NCI-H146 treated with DMSO at 0.1 percent for 48 hours (cell line): ENCODE data around the gene BCAR3.

Source experiments
- DNase-seq: peaks from one replicate; lab custom pipeline; 2025; ENCODE audit not compliant: unreplicated experiment; lab: John Stamatoyannopoulos, UW

BCAR3 gene

DNA sequence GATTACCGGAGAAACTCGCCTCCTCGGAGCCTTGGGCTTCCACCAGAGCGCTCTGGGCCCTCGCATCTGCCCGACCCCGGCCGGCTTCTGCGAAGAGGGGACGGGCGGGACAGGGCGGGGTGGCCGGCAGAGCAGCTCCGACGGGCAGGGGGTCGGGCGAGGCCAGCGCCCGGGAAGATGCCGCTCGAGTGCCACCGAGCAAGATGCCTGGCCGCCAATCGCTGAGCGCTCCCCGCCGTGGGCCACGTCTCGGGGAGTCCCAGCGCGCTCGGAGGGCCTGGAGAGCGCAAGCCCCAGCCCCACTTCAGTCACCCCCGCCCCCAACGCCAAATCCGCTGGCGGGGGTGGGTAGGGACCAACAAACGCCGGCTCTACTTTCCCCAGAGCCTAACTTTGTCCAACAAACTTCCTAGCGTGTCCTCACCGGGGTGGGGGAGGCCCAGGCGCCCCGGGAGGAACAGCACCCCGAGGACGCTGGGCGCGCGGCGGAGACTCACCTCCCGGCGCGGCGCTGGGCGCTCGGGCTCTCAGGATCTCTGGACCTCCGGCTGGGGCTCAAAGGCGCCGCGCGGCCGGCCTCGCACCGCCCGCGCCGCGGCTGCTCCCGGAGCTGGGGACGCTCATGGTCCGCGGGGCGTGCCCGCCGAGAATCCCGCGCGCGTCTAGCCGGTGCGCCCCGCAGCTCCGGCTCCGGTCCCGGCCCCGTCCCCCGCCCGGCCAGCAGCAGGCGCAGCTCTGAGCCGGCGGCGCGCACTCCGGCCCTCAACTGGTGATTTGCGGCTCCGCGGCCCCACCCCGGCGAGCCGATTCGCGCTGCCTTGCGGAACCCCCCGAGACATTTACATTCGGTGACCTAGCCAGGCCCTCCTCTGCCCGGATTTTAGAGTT is at the start of gene BCAR3:
BCAR3 (minus strand) TSS at position 737 of the 888 bp plus-strand sequence. CDS start 6,907 bp downstream, outside the sequence.
- DNase-seq: no peak

DNA sequence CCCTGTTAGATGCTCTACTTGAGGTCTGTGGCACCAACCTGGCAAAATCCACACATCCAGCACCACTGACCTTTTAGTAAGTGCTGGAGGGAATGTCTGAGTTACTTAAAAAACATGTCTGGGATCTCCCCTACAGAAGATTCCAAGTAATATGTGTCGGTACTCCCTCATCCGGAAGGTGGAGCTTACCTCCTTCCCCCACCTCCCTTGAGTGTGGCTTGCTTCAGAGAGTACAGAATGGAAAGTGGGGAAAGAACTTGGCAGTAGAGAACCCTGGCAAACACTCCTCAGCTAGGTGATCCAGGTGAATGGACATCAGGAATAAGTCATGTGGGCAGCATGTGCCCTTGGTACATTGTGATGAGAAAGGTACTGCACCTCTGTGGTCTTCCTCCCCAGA is 49.0 kb upstream of the BCAR3 start:
- no peak for DNase-seq

DNA sequence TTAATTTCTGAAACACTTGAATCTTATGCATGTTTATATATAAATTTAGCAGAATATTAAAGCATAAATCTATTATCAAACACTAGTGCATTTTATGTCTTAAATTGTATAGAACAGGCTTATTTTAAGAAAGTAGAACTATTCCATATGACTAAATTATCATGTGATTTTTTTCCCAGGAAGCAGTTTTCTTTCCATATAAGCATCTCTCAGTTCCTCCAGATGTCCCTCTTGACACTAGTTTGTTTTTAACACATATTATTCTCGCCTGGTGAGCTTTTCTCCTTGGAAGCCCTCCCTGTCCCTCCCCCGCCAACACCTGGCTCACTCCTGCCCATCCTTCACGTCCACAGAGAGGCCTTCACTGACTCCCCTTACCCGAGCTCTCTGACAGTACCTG is 48.3 kb upstream of the BCAR3 start:
- no peak for DNase-seq

DNA sequence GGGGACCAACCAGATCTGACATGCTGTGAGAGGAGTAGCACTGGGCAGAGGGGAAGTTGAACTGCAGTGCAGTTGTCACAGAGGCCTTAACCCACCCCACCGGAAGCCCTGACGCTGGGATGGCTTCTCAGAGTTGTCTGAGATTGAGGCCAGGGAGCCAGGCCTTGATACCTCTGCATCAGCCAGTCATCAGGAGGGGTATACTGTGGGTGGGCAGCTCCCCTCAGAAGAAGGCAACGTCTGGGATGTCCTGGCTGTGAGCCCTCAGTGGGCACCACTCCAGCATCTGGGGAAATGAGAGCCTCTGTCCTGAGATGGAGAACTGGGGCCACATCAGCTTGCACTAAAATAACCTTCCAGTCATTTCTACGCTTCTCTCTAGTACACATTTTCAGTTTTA is 47.9 kb upstream of the BCAR3 start:
- DNase-seq: no peak

DNA sequence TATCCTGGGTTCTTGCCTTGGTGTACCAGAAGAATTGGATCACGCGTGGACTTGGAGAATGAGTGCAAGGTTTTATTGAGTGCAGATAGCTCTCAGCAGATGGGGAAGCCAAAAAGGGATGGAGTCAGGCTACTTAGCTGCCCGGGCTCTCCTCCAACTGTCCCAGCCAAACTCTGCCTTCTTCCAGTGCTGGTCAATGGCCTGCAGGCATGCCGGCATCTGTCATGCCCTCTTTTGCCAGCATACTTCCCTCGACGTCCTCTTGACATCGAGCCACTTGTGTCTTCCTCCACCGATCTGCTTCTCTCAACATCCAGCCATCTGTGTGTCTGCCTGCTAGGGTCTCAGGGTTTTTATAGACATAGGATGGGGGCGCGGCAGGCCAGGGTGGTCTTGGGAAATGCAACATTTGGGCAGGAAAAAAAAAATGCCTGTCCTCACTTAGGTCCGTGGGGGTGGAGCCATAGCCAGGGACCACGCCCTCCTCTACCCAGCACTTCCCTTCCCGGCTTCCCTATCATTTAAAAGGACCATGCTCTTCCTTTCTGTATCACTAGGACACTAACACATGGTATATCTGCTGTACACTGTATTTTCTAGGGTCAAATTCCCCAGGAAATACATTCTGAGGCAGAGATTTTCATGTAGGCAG is 47.0 kb upstream of the BCAR3 start:
- DNase-seq: no peak

DNA sequence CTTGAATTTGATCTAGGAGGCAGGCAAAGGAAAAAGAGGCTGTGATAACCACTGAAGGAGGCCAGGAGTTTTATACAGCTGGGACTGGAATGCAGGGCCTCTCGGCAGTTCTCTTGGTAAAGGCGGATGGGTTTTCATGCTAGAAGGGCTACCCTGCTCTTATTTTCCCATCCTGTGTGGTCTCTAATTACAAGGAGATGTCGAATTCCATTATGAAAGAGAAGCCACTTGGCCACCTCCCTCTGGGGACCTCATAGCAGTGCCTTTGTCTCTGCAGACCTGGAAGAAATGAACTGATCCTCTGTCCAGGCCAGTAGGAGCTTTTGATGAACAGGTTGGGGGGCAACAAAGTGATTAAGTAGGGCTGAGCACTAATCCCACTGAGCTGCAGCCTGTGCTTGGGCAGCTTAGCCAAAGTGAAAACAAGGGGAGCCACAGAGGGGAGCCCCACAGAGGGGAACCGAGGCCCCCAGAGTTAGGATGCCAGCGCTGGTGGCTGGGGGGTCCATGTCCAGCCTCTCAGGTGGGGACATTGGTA is 42.2 kb upstream of the BCAR3 start:
- no peak for DNase-seq

DNA sequence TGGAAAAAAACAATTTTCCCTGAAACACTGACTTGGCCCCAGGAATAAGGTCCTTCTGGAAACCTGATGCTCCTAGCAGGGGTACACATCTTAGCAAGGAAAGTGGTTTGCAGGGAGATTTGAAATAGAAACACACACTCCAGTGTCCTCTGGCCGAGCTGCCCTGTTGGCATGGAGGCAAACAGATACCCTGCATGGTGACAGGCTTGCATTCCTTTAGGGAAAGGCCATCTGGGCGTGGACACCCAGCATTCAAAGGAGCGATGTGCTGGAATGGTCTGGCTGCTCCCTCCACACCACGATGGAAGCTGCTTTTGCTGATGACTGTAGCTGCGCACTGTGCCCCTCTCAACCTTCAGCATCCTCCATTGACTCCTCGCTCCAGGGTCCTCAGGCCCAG is 41.5 kb upstream of the BCAR3 start:
- no peak for DNase-seq

DNA sequence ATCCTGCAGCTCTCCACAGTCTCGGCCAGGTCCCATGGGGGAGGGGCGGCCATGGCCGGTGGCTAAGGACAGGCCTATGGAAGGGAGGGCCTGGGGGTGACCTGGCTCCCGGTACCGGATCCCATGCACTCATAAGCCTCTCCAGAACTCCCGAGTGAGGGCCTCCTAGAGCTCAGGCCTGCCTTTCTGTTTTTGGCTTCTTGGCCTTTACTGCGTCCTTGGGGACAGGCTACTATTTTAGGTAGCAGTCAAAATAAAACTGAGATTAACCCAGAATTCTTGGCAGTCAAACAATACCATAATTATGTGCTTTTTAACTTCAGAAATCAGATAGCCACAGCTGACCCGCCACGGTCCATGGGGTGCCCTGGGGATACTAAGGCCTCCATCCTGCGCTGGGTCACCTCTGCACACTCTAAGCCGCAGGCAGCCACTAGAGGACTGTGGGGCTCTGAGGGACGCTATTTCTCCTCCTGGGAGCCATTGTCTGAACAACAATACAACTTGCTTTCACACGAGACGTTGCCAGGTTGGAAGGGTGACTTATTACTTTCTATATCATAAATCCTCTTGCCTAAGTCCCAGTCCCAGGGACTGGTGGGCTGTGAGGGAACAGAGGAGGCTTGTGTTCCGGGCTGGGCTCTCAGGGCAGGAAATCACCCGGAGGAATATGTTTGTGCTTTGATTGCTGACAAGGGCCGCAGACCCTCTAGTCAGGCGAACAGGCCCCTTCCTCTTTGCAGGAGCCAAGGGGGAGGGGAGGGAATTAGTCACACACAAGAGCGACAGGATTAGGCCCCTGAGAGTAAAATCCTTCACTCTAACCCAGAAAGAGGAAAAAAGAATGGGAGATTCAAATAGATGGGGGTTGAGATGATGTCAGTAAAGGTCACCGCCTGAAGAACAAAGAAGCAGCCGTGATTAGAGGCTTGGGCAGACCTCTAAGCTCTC is 40.7 kb upstream of the BCAR3 start:
- DNase-seq: no peak

DNA sequence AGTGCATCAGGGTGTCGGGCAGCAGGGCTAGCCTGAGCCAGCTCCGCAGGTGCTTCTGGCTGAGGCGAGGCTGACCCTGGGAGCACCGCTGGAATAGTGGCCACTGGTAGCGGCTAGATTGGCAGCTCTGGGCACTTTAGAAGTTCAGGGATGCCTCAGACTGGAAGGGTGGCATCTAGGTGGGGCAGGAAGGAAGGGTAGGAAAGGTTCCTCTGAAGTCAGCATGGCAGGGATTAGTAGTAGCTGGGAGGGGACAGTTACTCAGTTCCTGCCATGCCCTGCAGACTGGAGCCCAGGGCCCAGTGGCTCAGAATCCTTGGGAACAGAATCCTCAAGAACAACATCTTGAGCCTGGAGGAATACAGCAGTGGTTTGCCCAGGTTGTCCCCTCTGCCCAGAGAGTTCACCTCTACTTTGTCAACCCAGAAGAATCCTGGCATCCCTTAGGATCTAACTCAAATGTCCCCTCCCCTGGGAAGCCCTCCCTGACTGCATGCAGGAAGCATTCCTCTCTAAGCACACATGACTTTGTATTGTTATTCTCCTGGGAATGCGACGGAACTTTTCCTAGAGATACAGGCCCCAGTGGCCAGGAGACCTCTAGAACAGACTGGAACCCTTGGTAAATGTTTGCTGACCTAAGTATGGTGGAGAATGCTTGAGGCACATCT is 39.5 kb upstream of the BCAR3 start:
- DNase-seq: no peak

DNA sequence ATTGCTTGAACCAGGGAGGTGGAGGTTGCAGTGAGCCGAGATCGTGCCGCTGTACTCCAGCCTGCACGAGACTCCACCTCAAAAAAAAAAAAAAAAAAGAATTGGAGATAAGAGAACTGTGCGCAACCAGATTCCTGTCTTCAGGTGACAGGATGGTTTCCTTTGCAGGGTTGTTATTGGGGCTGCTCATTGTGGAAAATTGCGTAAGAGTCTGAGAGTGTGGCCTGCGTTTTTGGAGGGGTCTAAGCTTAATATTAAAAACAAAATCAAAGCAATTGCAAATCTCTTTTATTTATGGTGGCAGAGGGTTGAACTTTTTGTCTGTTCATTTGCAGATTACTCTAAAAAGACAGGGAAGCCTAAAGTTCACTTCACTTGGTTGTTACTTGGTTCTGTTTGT is 36.0 kb upstream of the BCAR3 start:
- no peak for DNase-seq

DNA sequence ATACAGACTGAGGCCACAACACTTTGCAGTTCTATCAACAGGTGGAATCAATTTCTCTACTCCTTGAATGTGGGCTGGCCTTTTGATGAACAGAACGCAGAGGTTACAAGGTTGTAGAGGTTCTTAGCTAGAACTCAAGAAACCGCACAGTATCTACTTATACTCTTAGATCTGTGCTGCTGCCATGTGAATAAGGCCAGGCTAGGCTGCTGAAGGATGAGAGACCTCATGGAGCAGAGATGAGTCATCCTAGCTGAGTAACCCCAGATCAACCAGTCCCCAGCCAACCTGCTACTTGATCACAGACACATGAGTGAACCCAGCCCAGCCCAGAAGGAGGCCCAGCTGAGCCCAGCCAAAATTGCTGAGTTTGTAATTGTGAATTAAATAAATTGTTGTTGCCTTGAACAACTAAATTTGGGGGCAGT is 35.3 kb upstream of the BCAR3 start:
- no peak for DNase-seq

DNA sequence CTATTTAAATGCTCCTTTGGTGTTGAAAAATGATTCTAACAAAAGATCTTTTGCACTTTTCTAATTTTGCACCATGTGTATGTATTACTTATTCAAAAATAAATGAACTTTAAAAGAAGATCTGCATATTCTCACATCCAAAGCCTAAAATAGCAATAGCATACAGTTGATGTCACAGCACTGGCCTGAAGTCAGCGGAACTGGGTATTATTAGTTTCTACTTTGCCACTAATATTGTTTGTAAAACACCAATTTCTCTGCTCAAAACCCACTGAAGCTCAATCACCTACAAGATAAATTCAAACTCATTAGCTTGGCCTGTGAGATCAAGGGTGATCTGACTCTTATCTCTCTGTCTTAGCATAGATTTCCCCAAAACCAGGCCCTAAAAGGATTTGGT is 34.5 kb upstream of the BCAR3 start:
- DNase-seq: no peak

DNA sequence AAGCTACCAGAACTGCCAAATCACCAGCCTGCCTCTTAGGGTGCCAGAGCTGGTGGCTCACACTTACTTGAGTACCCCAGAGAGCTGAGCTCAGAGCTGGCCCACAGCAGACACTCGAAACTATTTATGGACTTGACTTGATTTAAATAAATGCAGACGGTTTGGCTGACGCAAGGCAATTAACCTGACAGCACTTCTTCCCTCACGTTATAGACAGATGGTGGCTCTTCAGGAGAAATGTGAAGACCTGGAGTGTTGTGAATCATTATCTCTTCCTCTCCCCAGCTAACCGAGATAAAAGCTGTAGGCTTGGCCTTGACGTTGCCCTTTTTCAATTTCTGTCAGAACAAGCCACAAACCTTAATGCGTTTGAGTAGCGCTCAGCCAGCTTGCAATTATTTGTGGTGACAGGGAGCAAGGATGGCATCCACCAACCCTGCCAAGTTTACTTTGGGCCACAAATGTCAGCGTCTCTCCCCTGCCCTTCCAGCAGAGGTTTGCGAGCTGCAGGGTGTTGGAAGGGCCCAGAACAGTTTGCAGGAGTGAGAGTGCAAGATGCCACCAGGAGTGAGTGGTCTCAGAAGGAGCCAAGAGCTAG is 34.0 kb upstream of the BCAR3 start:
- DNase-seq: no peak

DNA sequence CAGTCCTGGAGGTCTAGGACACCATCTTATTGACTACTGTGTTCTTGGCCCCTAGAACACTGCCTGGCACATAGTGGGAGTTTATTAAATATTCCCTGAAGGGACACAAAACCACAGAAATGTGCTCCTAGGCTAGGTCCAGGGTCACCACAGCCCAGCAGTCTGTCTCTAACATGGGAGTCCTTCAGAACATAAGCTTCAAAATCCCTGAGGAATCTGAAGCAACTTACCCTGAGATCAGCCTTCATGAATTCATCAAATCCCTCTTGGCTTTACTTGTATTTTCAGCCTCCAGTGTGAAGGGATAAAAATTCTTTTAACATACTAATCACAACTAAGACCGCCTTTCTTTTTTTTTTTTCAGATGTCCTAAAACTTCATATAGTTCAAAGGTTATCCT is 32.7 kb upstream of the BCAR3 start:
- DNase-seq: no peak

DNA sequence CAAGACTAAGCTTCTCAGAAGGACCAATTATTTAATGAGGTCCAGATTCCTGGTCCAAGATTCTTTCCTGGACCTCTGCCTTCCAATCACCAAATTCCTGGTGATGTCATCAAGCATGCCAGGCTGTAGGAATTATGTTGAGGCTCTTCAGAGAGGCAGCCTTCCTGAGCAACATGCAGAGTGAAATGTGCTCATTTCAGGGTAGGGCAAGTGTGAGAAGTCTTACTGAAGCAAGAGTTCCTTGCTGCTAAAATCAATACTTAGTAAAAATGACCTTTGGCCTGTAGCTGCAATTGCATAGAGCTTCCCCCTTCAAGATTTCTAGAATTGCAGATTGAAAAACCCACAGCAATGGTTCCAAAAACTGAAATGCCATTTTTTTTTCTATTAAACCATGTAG is 31.7 kb upstream of the BCAR3 start:
- DNase-seq: no peak

DNA sequence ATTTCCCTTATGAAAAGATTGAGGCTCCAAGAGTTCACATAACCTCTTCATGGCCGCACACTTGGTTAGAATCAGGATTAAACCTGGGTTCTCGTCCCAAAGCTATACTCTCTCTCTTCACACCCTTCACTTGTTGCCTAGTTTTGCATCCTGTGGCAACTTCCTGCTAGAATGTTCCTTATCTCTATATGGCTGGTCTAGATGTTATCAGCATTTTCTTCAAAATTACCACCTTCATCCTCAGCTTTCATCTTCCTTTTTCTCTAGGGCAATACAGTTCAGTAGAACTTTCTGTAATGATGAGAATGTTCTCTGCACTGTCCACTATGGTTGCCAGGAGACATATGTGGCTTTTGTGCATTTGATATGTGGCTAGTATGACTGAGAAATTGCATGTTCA is 31.1 kb upstream of the BCAR3 start:
- DNase-seq: no peak

DNA sequence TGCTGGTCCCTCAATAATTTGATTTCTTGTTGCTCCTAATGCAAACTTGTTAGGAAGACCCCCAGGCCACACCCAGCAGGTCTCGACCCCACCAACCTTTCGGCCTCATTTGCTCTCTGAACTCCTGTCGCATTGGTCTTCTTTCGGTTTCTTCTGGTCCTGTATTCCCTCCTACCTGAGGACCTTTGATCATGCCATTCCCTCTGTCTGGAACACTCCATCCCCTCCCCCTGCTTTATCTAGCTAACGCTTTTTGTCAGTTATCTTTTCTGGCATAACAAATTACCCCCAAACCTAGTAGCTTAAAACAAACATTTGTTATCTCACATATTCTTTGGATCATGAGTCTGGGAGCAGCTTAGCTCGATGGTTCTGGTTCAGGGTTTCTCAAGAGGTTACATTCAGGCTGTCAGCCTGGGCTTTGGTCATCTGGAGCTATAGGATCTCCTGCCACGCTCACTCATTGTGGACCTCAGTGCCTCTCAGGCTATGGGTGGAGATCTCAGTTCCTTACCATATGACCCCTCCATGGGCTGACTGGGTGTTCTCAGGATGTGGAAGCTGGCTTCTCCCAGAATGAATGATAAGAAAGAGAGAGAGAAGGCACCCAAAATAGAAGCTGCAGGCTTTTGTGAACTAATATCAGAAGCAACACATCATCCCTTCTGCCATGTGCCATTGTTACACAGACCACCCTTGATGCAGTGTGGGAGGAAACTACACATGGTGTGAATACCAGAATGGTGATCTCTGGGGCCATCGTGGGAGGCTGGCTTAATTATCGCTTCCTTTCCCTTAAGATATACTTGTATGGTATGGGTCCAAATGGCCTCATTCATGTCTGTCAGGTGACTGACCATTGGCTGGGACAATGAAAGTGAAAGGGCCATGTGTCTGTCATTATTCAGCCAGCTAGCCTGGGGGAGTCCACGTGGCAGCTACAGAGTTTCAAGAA is 29.1 kb upstream of the BCAR3 start:
- no peak for DNase-seq

DNA sequence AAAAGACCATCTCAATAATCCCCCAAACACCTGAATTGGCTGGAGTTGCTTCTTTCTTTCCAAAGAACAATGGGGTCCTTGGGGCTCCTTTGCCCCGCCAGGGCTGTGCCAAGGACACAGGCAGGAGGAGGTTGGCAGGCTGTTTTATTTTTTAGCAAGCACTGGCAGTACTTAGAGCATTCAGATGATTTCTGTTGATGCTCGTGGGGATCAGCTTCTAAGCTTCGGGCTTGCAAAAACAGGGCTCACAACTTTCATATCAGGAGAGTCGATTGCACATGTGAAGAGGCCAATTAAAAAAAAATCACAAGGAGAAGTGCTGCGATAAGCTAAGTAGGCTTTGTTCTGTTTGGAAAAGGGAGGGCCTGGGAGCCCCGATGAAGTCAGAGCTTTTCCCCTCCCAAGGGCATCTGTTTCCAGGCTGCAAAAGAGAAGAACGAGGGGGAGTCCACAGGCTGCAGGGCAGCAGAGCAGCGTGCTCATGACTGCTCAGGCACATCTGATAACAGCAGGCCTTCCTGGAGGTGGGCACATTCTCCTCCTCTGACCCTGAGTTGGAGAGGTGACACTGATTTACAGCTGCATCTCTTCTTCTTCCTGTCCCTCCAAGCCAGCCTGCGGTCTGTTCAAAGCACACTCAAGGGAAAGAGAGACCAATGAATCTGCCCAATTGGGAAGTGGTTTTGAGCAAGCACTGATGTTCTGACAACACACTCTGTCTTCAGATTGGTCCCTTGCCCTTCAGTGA is 27.3 kb upstream of the BCAR3 start:
- no peak for DNase-seq
